NCI-H460 (cell line): Measurements from ENCODE around the gene CDH23. TPM values are rescaled to one million over a fixed set of nuclear protein-coding genes. Genes with fewer than 3 reads are reported as not detected.

Experiments
- DNase-seq: peaks from one replicate; pipeline ENCODE4 v3.0.0-alpha.2; 2016; ENCODE audit warnings: low read depth; ENCODE audit errors: extremely low read depth
- total RNA-seq: library from RNA; depleted of rRNA; stranded (reverse); fragments of >200 nt; shearing (Covaris generic); gene quantifications from 2 replicates; pipeline ENCODE4 v1.2.3, GENCODE V29; 2014

CDH23 gene
- total RNA-seq, 1 experiment from 2014 or later, result under 0.01 TPM

- no peak for DNase-seq
Measured at GRCh38 chr10:71646592-71647292, 250.0 kb downstream of the CDH23 start.

GRCh38 chr10:71647526-71648253, 251.0 kb downstream of the CDH23 start:
- no peak for DNase-seq

GRCh38 chr10:71648254-71648932, 251.7 kb downstream of the CDH23 start:
- no peak for DNase-seq

- DNase-seq, result peak; percentile 9
Measured at GRCh38 chr10:71648933-71649320, 252.2 kb downstream of the CDH23 start.

- no peak for DNase-seq
Measured at GRCh38 chr10:71649631-71650030, 252.9 kb downstream of the CDH23 start.

- no peak for DNase-seq
Measured at GRCh38 chr10:71650397-71650796, 253.7 kb downstream of the CDH23 start.

GRCh38 chr10:71651428-71651827, 254.7 kb downstream of the CDH23 start:
- no peak for DNase-seq

GRCh38 chr10:71651928-71652327, 255.2 kb downstream of the CDH23 start:
- no peak for DNase-seq

GRCh38 chr10:71653044-71653443, 256.3 kb downstream of the CDH23 start:
- DNase-seq, result no peak

GRCh38 chr10:71656220-71656619, 259.5 kb downstream of the CDH23 start:
- DNase-seq, result no peak

- DNase-seq, result no peak
Measured at GRCh38 chr10:71657604-71658466, 261.1 kb downstream of the CDH23 start.

- DNase-seq, result no peak
Measured at GRCh38 chr10:71658467-71658745, 261.7 kb downstream of the CDH23 start.

- no peak for DNase-seq
Measured at GRCh38 chr10:71659111-71659634, 262.5 kb downstream of the CDH23 start.

GRCh38 chr10:71659737-71660136, 263.0 kb downstream of the CDH23 start:
- DNase-seq, result no peak

GRCh38 chr10:71660313-71660712, 263.6 kb downstream of the CDH23 start:
- DNase-seq, result no peak

GRCh38 chr10:71661060-71661622, 264.4 kb downstream of the CDH23 start:
- DNase-seq, result no peak

GRCh38 chr10:71661779-71662336, 265.1 kb downstream of the CDH23 start:
- DNase-seq, result no peak

- DNase-seq, result no peak
Measured at GRCh38 chr10:71663311-71663710, 266.6 kb downstream of the CDH23 start.

- no peak for DNase-seq
Measured at GRCh38 chr10:71664585-71664984, 267.9 kb downstream of the CDH23 start.

- no peak for DNase-seq
Measured at GRCh38 chr10:71665456-71665855, 268.7 kb downstream of the CDH23 start.
